DMS153 (cell line): ENCODE measurements around the gene PNRC1.
"Not testable (repeated sequence)": the region's sequence is repeated elsewhere in the genome, so short reads cannot be mapped to it uniquely, and the experiment has no call there.

Source experiments
- DNase-seq: peaks from one replicate; lab custom pipeline; 2025; lab: John Stamatoyannopoulos, UW

Gene PNRC1

GRCh38 chr6:89110284-89110683 is 29.7 kb downstream of the PNRC1 start:
- no peak for DNase-seq

GRCh38 chr6:89111933-89112332 is 31.4 kb downstream of the PNRC1 start:
- DNase-seq: no peak

GRCh38 chr6:89116702-89117101 is 36.2 kb downstream of the PNRC1 start:
- no peak for DNase-seq

- peak; percentile 51 for DNase-seq
These were observed 36.9 kb downstream of the PNRC1 start, which contains the start of gene SRSF12 for GRCh38 chr6:89117211-89118108. TSS of gene SRSF12 (minus strand) at chr6:89118071. CDS start at chr6:89117887, 184 bp downstream.

GRCh38 chr6:89118931-89119330 is 38.4 kb downstream of the PNRC1 start:
- DNase-seq: no peak

GRCh38 chr6:89120371-89120770 is 39.8 kb downstream of the PNRC1 start:
- DNase-seq: no peak

GRCh38 chr6:89121934-89122333 is 41.4 kb downstream of the PNRC1 start:
- no peak for DNase-seq

- DNase-seq: peak; percentile 58
These were observed 42.1 kb downstream of the PNRC1 start for GRCh38 chr6:89122625-89123024.

GRCh38 chr6:89128256-89128671 is 47.7 kb downstream of the PNRC1 start:
- DNase-seq: not testable (repeated sequence)

- no peak for DNase-seq
These were observed 51.0 kb downstream of the PNRC1 start for GRCh38 chr6:89131599-89131998.

GRCh38 chr6:89132057-89132456 is 51.5 kb downstream of the PNRC1 start:
- DNase-seq: peak; percentile 5

GRCh38 chr6:89133981-89134380 is 53.4 kb downstream of the PNRC1 start:
- DNase-seq: no peak

- DNase-seq: no peak
These were observed 54.2 kb downstream of the PNRC1 start for GRCh38 chr6:89134723-89135122.
